HFFc6 (cell line): ENCODE results near the gene OR51M1. TPM values are rescaled to one million over a fixed set of nuclear protein-coding genes. Genes with fewer than 3 reads are reported as not detected.

Experiments used
- DNase-seq: peaks from one replicate; pipeline ENCODE4 v3.0.0-alpha.2; 2018
- H3K27ac Mint-ChIP-seq: 2 replicates; pipeline ENCODE4 v1.8.0; 2020; ENCODE audit warnings: mild to moderate bottlenecking, mixed read lengths
- H3K27me3 Mint-ChIP-seq: 2 replicates; pipeline ENCODE4 v1.8.0; 2021; ENCODE audit warnings: mild to moderate bottlenecking, moderate library complexity, mixed read lengths; ENCODE audit not compliant: insufficient read depth
- H3K36me3 Mint-ChIP-seq: 2 replicates; pipeline ENCODE4 v1.8.0; 2021; ENCODE audit warnings: low read depth, mixed read lengths
- H3K4me1 Mint-ChIP-seq: 2 replicates; pipeline ENCODE4 v1.8.0; 2020; ENCODE audit warnings: low read depth, mixed read lengths
- H3K4me3 Mint-ChIP-seq: 2 replicates; pipeline ENCODE4 v1.8.0; 2020; ENCODE audit warnings: mild to moderate bottlenecking, moderate library complexity, mixed read lengths
- H3K9me3 Mint-ChIP-seq: 2 replicates; pipeline ENCODE4 v1.8.0; 2020; ENCODE audit warnings: mild to moderate bottlenecking, mixed read lengths
- total RNA-seq, 6 experiments: library from RNA; stranded (reverse); fragmentation: NEBNext Ultra II Directional; extraction: Animal tissue kit (Norgen Biotek cat#: 25700); gene quantifications; 2 replicates in 1 of 6; 3 replicates in 5 of 6; pipeline ENCODE4 v1.2.3, GENCODE V29; 2021
- TF ChIP-seq, protein P1 (sequence below): fragments of 200-600 bp; sonication (generic); IDR thresholded peaks from 2 replicates; pipeline ENCODE4 v1.5.0; 2021; ENCODE audit warnings: antibody characterized with exemption, mild to moderate bottlenecking

The OR51M1 gene
- total RNA-seq, 6 experiments from 2014 or later: 0.09 TPM; not detected in 5

DNA sequence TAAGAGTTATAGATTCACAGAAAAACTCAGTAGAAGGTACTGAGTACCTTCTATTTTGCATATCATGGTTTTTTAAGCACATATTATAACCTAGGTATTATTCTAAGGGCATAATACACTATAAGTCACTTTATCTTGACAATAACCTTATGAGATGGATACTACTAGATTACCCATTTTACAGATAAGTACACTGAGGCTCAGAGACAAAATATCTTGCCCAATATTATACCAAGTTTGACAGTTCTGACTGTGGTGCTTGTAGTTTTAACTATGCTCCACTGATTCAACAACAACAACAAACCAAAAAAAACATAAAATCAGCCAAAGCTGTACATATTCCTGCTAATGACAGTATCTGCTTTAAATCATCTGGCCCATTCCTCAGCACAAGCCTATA lies 10.5 kb downstream of the OR51M1 start:
- no peak overlapping the region for H3K4me3 Mint-ChIP-seq
- TF ChIP-seq, protein P1, sequence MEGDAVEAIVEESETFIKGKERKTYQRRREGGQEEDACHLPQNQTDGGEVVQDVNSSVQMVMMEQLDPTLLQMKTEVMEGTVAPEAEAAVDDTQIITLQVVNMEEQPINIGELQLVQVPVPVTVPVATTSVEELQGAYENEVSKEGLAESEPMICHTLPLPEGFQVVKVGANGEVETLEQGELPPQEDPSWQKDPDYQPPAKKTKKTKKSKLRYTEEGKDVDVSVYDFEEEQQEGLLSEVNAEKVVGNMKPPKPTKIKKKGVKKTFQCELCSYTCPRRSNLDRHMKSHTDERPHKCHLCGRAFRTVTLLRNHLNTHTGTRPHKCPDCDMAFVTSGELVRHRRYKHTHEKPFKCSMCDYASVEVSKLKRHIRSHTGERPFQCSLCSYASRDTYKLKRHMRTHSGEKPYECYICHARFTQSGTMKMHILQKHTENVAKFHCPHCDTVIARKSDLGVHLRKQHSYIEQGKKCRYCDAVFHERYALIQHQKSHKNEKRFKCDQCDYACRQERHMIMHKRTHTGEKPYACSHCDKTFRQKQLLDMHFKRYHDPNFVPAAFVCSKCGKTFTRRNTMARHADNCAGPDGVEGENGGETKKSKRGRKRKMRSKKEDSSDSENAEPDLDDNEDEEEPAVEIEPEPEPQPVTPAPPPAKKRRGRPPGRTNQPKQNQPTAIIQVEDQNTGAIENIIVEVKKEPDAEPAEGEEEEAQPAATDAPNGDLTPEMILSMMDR: no peak
- H3K4me1 Mint-ChIP-seq: no peaks in the 10 kb centered on the region
- no peaks in the 10 kb centered on the region for H3K36me3 Mint-ChIP-seq
- no peak overlapping the region for H3K27ac Mint-ChIP-seq
- no peak for DNase-seq
- no peaks in the 10 kb centered on the region for H3K9me3 Mint-ChIP-seq
- H3K27me3 Mint-ChIP-seq: peaks cover 7% of the 10 kb centered on the region

DNA sequence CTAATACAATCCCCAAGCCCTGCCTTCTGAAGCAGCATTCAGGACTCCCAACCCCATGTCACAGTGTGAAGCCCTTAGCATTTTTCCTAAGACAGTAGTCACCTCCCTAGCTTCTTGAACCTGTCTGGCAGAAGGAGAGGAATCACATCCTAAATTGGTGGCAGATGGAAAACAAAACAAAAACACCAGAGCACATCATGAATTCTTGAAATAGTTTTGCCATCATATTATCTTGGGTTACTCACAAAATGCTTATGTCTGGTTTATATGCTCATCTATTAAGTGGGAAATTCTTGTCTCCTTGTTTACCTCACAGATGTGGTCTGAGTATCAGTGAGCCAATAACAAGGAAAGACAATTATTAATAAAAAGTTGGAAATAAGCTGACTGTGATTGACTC lies 15.3 kb downstream of the OR51M1 start:
- Mint-ChIP-seq H3K4me3 (no peak overlapping the region), H3K9me3 (no peaks in the 10 kb centered on the region), H3K27me3 (peaks cover 7% of the 10 kb centered on the region; the same call in 1 of the 2 replicates), H3K27ac (no peak overlapping the region), H3K4me1 (no peaks in the 10 kb centered on the region), H3K36me3 (no peaks in the 10 kb centered on the region)
- no peak for DNase-seq
- TF ChIP-seq, protein P1: no peak

DNA sequence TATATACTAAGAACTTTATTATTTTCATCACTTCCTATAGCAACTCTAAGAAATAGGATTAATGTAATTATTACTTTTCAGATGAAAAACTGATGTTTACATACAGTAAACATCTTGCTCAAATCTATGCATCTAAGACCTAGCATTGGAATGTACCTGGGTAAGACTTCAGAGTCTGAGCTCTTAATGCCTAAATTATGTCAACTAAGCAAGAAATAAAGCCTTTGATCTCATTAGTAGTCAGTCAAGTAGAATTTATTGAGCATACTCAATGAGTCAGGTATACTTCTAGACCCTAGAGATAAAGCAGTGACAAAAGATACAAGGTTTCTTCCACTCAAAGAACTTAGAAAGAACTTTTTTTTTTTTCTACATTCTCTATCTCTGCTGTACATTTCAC lies 21.6 kb downstream of the OR51M1 start:
- Mint-ChIP-seq H3K4me3 (no peak overlapping the region), H3K36me3 (no peaks in the 10 kb centered on the region), H3K4me1 (no peaks in the 10 kb centered on the region), H3K27me3 (peaks cover 3% of the 10 kb centered on the region; the same call in 1 of the 2 replicates), H3K9me3 (no peaks in the 10 kb centered on the region), H3K27ac (no peak overlapping the region)
- DNase-seq: no peak
- TF ChIP-seq, protein P1: no peak

DNA sequence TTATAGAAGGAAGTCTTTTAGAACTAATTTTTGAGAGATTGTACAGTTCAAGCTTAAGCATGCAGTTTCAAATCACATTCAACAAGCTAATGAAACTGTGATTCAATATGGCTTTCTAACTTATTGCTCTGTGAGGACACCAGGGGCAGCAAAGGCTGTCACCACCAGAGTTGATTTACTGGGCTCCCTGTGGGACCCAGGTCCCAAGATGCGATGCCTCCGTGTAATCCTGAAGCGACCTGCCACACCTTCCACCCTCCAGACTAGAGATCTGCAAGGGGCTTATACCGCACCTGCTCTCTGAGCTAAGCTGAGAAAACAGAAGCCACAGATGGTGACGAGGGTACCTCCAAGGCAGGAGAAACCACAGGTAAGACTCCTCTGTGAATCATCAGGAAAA lies 37.4 kb downstream of the OR51M1 start:
- Mint-ChIP-seq H3K36me3 (no peaks in the 10 kb centered on the region), H3K4me3 (no peak overlapping the region), H3K27me3 (peaks cover 2% of the 10 kb centered on the region), H3K27ac (no peak overlapping the region), H3K4me1 (no peaks in the 10 kb centered on the region), H3K9me3 (no peaks in the 10 kb centered on the region)
- no peak for DNase-seq
- TF ChIP-seq, protein P1: no peak

DNA sequence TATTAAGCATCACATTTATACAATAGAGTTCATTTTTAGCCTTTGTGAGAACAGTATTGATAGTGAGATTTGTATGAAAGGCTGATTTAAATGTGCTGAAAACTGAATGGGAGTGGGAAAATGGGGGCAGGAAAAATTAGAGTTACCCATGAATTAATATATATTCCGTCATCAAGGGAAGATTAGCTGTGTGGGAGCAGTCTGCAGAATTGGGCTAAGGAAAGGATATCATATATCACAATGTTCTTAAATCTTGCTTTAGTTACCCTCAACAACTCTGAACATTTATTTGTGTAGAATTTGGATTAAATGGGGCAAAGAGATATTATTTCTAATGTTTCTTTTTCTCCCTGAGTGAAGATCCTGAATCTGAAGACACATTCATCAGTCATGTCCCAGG lies 38.2 kb downstream of the OR51M1 start, which contains the start of gene OR51Q1:
OR51Q1 (plus strand) TSS at position 301 of the 400 bp plus-strand sequence; CDS start at position 391, 90 bp downstream.
- H3K4me3 Mint-ChIP-seq: no peak within 1 kb of the TSS
- no peaks in the 10 kb centered on the region for H3K9me3 Mint-ChIP-seq
- no peaks in the 10 kb centered on the region for H3K4me1 Mint-ChIP-seq
- H3K36me3 Mint-ChIP-seq: no peaks in the 10 kb centered on the region
- DNase-seq: no peak
- TF ChIP-seq, protein P1: no peak
- peaks cover 2% of the 10 kb centered on the region for H3K27me3 Mint-ChIP-seq
- H3K27ac Mint-ChIP-seq: no peak within 1 kb of the TSS

DNA sequence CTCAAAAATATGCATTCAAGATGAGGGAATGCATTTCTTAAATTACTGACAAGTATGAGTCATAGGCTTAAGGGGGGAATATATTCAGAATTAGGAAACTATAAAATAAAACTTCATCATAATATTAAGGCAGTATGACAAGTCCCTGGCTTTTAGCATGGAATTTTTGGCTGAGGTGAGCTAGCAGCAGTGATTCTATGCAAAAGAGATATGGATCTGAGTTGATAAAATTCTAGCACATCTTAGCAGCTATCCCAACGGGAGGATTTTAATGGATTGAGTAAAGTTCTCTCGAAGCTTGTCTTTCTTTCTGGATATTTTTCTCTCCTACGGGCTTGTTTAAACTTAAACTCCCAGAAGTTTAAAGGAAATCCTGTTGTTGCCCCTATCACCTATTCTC lies 39.5 kb downstream of the OR51M1 start:
- no peaks in the 10 kb centered on the region for H3K4me1 Mint-ChIP-seq
- no peak for DNase-seq
- TF ChIP-seq, protein P1: no peak
- H3K27ac Mint-ChIP-seq: no peak overlapping the region
- no peaks in the 10 kb centered on the region for H3K36me3 Mint-ChIP-seq
- H3K27me3 Mint-ChIP-seq: peaks cover 2% of the 10 kb centered on the region
- H3K4me3 Mint-ChIP-seq: no peak overlapping the region
- no peaks in the 10 kb centered on the region for H3K9me3 Mint-ChIP-seq
